GM12801 (cell line): Measurements from ENCODE around the gene DUSP12.

Source experiments
- TF ChIP-seq, protein P1 (sequence below): IDR thresholded peaks from one replicate; pipeline ENCODE4 v1.5.1; 2011; ENCODE audit warnings: control low read depth; ENCODE audit not compliant: insufficient read length; ENCODE audit errors: extremely low read depth

DUSP12 gene

DNA sequence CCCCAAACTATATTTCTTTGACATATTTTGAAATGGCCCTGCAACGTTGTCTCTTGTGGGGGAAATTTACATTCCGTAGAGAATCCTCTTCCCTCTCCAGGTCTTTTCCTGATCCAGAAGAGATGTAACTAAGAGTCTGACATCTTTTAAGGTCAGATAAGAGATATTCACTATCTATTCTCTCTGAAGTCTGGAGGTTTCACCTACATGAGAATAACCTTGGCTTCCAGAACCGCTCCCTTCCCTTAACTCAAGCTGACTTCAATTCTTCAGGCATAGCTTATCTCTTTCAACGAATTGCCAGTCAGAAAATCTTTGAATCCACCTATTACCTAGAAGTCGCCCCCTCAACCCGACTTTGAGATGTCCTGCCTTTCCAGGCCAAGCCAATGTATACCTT lies 18.3 kb upstream of the DUSP12 start:
- TF ChIP-seq, protein P1, sequence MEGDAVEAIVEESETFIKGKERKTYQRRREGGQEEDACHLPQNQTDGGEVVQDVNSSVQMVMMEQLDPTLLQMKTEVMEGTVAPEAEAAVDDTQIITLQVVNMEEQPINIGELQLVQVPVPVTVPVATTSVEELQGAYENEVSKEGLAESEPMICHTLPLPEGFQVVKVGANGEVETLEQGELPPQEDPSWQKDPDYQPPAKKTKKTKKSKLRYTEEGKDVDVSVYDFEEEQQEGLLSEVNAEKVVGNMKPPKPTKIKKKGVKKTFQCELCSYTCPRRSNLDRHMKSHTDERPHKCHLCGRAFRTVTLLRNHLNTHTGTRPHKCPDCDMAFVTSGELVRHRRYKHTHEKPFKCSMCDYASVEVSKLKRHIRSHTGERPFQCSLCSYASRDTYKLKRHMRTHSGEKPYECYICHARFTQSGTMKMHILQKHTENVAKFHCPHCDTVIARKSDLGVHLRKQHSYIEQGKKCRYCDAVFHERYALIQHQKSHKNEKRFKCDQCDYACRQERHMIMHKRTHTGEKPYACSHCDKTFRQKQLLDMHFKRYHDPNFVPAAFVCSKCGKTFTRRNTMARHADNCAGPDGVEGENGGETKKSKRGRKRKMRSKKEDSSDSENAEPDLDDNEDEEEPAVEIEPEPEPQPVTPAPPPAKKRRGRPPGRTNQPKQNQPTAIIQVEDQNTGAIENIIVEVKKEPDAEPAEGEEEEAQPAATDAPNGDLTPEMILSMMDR = no peak

- TF ChIP-seq, protein P1 = no peak
These were observed 17.4 kb upstream of the DUSP12 start for GRCh38 chr1:161731981-161732718.

GRCh38 chr1:161733526-161733925 lies 16.1 kb upstream of the DUSP12 start:
- TF ChIP-seq, protein P1 = no peak

DNA sequence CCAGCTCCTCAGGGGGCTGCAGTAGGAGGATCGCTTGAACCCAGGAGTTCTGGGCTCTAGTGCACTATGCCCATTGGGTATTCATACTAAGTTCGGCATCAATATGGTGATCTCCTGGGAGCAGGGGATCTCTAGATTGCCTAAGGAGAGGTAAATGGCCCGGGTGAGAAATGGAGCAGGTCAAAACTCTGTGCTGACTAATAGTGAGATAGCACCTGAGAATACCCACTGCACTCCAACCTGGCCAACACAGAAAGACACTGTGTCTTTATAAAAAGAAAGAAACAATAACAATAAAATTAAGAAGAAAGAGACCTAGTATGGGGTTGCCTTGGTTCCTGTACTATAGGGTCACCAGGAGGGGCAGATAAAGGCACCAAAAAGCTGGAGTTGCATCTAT lies 13.7 kb upstream of the DUSP12 start:
- TF ChIP-seq, protein P1 = no peak

- TF ChIP-seq, protein P1 = no peak
These were observed 13.1 kb upstream of the DUSP12 start for GRCh38 chr1:161736335-161736969.

- TF ChIP-seq, protein P1 = no peak
These were observed 12.0 kb upstream of the DUSP12 start for GRCh38 chr1:161737625-161738024.

DNA sequence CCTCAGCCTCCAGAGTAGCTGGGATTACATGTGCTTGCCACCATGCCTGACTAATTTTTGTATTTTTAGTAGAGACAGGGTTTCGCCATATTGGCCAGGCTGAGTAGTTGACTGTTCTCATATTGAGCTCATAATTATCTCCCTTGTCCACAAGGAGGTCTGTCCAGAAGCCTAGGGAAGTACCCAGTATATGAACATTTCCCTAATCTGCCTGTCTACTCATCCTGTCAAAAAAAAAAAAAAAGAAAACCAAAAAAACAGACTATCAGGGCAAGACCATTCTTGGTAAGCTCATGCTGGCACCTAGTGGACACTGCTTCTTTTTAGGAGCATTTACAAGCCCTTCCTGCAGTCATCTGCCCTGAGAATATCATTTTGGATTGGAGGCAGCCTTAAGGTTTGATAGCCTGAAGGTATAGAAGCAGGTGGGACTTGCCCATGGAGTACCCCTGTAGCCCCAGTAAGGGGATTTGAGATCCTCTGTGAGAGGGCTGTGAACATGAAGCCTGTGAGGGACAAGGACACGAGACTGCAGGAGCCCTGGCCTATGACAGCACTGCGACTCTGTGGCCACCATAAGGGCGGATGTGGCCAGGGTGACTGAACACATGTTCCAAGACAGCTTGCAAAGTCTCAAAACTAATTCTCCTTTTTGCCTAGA lies 10.8 kb upstream of the DUSP12 start:
- TF ChIP-seq, protein P1 = no peak
